Thoracic aorta (tissue), 2 donors: ENCODE data around the gene CBL. TPM values are rescaled to one million over a fixed set of nuclear protein-coding genes. Genes with fewer than 3 reads are reported as not detected.
A peak's percentile ranks its signal among the peaks of the same experiment; 100 is the strongest.

ENCODE experiments used
- ATAC-seq: fragments of 150-250 bp; one replicate; pipeline ENCODE4 v1.8.0; 2017; ENCODE audit warnings: low read depth; ENCODE audit not compliant: insufficient number of reproducible peaks, low FRiP score
- DNase-seq: peaks from one replicate; pipeline ENCODE4 v3.0.0-alpha.2; 2020; ENCODE audit warnings: low spot score
- H3K27ac ChIP-seq, 2 donors: fragments of 200-600 bp; sonication (generic); 1 replicate in 1 of 2; 2 replicates in 1 of 2; pipeline ENCODE4 v1.5.1; 2016; ENCODE audit warnings: mild to moderate bottlenecking in 2 of 2, moderate library complexity in 2 of 2
- H3K27me3 ChIP-seq: fragments of 200-600 bp; sonication (generic); replicated peaks from 2 replicates; pipeline ENCODE4 v1.6.0; 2016; ENCODE audit warnings: mild to moderate bottlenecking; ENCODE audit not compliant: insufficient read depth
- H3K36me3 ChIP-seq: fragments of 200-600 bp; sonication (generic); one replicate; pipeline ENCODE4 v1.5.1; 2016
- H3K4me1 ChIP-seq, 2 donors: fragments of 200-600 bp; sonication (generic); 1 replicate in 1 of 2; 2 replicates in 1 of 2; pipeline versions ENCODE4 v1.5.1 to v1.6.0; 2016; ENCODE audit warnings: low read depth in 2 of 2, mild to moderate bottlenecking in 1 of 2; ENCODE audit not compliant: control insufficient read depth in 1 of 2
- H3K4me3 ChIP-seq: fragments of 200-600 bp; sonication (generic); 2 replicates; pipeline ENCODE4 v1.5.1; 2016; ENCODE audit warnings: mild to moderate bottlenecking
- H3K9me3 ChIP-seq: fragments of 200-600 bp; sonication (generic); 2 replicates; pipeline ENCODE4 v1.5.1; 2016
- total RNA-seq, 2 donors: library from RNA; depleted of rRNA; stranded (reverse); fragments of >200 nt; gene quantifications; one replicate each; pipeline versions ENCODE4 v1.1.0 to v1.2.3, GENCODE V29; 2016
- TF ChIP-seq, protein P1 (sequence below): fragments of 200-600 bp; sonication (generic); IDR thresholded peaks from one replicate; pipeline ENCODE4 v1.5.1; 2019; ENCODE audit warnings: antibody characterized with exemption

Gene CBL
- total RNA-seq, 2 donors from 2014 or later = 21.0 to 23.2 TPM

DNA sequence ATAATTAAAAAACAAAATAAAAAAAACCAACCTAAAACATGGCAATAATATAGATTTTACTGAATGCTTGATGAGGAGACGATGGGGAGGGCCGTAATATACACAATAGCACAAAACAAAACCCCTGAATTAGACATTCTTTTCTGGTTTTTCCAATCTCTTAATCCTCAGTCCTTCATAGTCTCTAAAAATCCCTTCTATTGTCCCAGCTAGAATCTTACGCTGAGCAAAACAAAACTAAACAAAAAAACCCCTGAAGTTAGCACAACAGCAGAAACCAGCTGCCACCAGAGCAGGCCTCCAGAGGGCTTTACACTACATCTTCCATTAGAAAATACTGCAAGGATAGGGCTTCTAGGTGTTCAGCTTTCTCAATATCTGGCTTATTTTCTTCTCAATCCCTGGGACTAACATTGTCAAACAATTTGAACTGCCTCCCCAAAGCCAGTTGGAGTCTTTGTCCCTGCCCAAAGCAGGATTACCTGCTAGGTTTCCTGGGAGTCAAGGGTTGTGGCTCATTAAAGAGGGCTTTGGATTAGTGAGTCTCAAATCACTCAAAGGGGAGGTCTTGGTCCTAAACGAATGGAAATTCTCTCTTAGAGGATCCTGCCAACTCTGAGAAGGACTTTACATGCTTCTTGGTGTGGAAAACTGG lies 126.1 kb downstream of the CBL start:
- ATAC-seq = no peak
- Histone ChIP-seq H3K9me3 (no peaks in the 10 kb centered on the region), H3K4me3 (no peak overlapping the region), H3K27ac (no peak overlapping the region), H3K27me3 (no peaks in the 10 kb centered on the region), H3K4me1 (peaks cover 10 to 20% of the 10 kb centered on the region in 2 donors), H3K36me3 (no peaks in the 10 kb centered on the region)
- TF ChIP-seq, protein P1, sequence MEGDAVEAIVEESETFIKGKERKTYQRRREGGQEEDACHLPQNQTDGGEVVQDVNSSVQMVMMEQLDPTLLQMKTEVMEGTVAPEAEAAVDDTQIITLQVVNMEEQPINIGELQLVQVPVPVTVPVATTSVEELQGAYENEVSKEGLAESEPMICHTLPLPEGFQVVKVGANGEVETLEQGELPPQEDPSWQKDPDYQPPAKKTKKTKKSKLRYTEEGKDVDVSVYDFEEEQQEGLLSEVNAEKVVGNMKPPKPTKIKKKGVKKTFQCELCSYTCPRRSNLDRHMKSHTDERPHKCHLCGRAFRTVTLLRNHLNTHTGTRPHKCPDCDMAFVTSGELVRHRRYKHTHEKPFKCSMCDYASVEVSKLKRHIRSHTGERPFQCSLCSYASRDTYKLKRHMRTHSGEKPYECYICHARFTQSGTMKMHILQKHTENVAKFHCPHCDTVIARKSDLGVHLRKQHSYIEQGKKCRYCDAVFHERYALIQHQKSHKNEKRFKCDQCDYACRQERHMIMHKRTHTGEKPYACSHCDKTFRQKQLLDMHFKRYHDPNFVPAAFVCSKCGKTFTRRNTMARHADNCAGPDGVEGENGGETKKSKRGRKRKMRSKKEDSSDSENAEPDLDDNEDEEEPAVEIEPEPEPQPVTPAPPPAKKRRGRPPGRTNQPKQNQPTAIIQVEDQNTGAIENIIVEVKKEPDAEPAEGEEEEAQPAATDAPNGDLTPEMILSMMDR = no peak
- no peak for DNase-seq

DNA sequence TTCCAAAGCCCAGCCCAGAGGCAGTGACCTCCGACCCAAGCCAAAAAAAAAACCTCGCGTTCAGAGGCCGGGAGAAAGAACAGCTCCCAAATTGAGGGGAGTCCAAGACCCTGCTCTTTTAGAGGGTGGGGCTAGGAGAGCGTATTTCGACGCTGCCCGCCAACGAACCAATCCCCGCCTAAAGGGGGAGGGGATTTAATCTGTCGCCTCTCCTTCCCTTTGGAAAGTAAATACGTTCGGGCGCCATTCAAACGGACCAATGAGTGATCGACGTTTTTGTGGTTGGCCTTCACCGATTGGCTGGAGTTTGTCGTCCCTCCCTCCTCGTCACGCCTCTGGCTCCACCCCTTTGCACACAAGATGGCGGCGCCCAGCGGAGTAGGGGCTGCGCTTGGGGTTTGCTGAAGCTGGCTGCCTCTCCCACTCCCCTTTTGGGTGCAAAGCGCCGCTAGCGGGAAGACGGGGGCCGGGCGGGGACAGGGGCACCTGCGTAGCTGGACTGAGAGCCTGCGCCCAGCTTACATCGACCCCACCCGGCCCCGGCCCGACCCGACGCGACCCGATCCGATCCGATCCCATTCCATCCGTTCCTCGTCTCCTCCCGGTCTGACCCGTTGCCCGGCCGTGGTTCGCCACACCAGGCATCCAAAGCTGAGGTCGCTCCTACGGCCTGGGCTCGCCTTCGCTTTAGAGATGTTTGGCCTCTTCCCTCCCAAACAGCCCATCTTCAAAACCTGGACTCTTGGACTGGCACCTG lies 128.2 kb downstream of the CBL start, which contains the start of gene RNF26:
TSS of gene RNF26 (plus strand) at position 354 of the 757 bp plus-strand sequence. CDS start 596 bp downstream, outside the sequence.
- H3K4me1 ChIP-seq = peaks cover 17 to 41% of the 10 kb centered on the region in 2 donors
- H3K4me3 ChIP-seq = peak within 1 kb of the TSS; percentile 87
- peak within 1 kb of the TSS; percentile 71 to 84 for H3K27ac ChIP-seq
- DNase-seq (peak; percentile 91), ATAC-seq (peak; percentile 97)
- no peaks in the 10 kb centered on the region for H3K36me3 ChIP-seq
- H3K9me3 ChIP-seq = no peaks in the 10 kb centered on the region
- TF ChIP-seq, protein P1 = no peak
- H3K27me3 ChIP-seq = no peaks in the 10 kb centered on the region

- Histone ChIP-seq H3K9me3 (no peaks in the 10 kb centered on the region), H3K4me1 (peaks cover 19 to 49% of the 10 kb centered on the region in 2 donors), H3K27me3 (no peaks in the 10 kb centered on the region), H3K4me3 (peak overlapping the region; percentile 87), H3K27ac (peak overlapping the region; percentile 71 to 84), H3K36me3 (no peaks in the 10 kb centered on the region)
- TF ChIP-seq, protein P1 = no peak
- ATAC-seq (no peak), DNase-seq (no peak)
These were observed 129.0 kb downstream of the CBL start for GRCh38 chr11:119335091-119335654.

- TF ChIP-seq, protein P1 = no peak
- no peaks in the 10 kb centered on the region for H3K36me3 ChIP-seq
- no peak for DNase-seq
- ATAC-seq = no peak
- no peak overlapping the region for H3K27ac ChIP-seq
- no peaks in the 10 kb centered on the region for H3K9me3 ChIP-seq
- no peak overlapping the region for H3K4me3 ChIP-seq
- H3K4me1 ChIP-seq = peaks cover 20 to 52% of the 10 kb centered on the region in 2 donors
- H3K27me3 ChIP-seq = no peaks in the 10 kb centered on the region
These were observed 129.8 kb downstream of the CBL start for GRCh38 chr11:119335655-119336543.
